ENCODE measurements around the gene HDAC11. TPM values are rescaled to one million over a fixed set of nuclear protein-coding genes. Genes with fewer than 3 reads are reported as not detected.

HDAC11 gene
- total RNA-seq, 1 experiment from 2014 or later: 12.0 TPM

DNA sequence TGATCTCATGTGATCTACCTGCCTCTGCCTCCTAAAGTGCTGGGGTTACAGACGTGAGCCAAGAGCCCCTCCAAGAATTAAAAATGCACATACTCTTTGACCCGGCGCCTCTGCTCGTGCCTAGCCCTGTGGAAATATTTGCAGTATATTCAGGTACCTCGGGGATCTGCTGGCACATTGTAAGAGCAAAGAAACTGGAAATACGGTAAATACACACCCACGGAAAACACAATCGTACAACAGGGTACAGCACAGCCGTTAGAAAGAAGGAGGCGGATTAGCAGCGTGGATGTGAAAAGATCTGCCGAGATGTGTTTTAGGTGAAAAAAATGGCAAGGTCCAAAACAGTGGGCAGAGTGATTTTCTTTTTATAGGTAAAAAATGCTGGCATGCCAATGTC, 6.1 kb upstream of the HDAC11 start (continued):
- TF ChIP-seq, protein P1, sequence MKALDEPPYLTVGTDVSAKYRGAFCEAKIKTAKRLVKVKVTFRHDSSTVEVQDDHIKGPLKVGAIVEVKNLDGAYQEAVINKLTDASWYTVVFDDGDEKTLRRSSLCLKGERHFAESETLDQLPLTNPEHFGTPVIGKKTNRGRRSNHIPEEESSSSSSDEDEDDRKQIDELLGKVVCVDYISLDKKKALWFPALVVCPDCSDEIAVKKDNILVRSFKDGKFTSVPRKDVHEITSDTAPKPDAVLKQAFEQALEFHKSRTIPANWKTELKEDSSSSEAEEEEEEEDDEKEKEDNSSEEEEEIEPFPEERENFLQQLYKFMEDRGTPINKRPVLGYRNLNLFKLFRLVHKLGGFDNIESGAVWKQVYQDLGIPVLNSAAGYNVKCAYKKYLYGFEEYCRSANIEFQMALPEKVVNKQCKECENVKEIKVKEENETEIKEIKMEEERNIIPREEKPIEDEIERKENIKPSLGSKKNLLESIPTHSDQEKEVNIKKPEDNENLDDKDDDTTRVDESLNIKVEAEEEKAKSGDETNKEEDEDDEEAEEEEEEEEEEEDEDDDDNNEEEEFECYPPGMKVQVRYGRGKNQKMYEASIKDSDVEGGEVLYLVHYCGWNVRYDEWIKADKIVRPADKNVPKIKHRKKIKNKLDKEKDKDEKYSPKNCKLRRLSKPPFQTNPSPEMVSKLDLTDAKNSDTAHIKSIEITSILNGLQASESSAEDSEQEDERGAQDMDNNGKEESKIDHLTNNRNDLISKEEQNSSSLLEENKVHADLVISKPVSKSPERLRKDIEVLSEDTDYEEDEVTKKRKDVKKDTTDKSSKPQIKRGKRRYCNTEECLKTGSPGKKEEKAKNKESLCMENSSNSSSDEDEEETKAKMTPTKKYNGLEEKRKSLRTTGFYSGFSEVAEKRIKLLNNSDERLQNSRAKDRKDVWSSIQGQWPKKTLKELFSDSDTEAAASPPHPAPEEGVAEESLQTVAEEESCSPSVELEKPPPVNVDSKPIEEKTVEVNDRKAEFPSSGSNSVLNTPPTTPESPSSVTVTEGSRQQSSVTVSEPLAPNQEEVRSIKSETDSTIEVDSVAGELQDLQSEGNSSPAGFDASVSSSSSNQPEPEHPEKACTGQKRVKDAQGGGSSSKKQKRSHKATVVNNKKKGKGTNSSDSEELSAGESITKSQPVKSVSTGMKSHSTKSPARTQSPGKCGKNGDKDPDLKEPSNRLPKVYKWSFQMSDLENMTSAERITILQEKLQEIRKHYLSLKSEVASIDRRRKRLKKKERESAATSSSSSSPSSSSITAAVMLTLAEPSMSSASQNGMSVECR (CRISPR knock-in tag; IDR thresholded peaks at IDR 0.05; ENCODE audit: borderline replicate concordance): no peak
- TF ChIP-seq, protein P2, sequence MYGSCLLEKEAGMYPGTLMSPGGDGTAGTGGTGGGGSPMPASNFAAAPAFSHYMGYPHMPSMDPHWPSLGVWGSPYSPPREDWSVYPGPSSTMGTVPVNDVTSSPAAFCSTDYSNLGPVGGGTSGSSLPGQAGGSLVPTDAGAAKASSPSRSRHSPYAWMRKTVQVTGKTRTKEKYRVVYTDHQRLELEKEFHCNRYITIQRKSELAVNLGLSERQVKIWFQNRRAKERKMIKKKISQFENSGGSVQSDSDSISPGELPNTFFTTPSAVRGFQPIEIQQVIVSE (CRISPR knock-in tag; IDR thresholded peaks at IDR 0.05; ENCODE audit: borderline replicate concordance): no peak

DNA sequence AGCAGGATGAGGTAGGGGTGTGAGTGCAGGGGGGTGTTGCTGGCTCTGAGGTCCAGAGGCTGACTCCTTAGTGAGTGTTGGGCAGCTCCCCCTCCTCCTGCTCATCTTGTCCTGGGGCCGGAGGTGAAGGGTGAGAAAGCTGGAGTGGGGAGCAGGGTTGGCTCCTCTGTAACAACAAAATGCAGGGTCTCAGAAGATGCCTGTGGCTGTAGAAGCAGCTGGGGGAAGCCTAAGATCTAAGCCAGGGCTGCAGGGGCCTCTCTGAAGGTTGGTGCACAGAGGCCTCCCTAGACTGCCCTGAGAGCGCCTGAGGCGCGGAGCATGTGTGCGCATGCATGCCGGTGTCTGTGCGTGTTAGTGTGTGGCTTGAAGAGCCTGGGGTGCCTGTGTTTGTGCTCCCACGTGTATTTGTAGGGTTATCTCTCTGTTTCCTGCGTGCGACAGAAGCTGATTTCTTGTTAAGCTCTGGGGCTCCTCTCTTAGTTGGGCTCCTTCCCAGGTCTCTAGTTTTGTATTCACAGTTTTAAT, 5.3 kb upstream of the HDAC11 start:
- H3K4me3 Mint-ChIP-seq: no peak overlapping the region

DNA sequence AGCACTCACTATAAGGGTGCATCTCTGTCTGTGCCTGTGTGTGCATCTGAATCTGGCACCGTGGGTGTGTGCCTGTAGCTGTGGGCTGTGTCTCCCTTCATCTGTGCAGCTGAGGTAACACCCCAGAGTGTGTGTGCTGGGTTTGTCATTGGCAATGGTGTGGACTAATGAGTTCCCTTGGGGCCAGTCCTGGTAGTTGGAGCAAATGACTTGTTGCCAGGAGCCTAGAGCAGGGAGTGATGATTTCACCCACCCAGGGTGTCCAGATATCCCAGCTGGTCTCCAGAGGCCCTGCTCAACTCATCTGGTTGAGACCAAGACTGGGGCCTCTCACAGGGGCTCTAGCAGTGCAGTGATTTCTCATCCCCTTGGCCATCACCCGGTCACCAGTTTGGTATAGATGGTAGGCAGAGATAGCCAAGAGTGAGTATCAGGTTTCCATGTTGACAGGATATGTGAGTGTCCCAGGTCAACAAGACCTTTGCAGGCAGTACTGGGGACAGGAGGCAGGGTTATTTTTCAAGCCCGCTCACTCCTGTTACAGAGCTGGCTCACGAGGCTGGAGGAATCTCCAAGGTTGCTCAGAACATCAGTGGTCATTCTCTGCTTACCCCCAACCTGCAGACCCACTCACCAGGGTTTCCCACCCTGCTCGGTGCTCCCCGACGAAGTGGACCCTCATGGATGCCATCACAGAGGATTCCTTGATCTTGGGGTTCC, 4.1 kb upstream of the HDAC11 start:
- H3K4me1 Mint-ChIP-seq: peaks cover 47% of the 10 kb centered on the region
- no peak overlapping the region for H3K4me3 Mint-ChIP-seq
- CTCF ChIA-PET: interaction anchor here (1.0 to 2.7 kb wide), 6 partner anchors 14 to 384 kb away, joined by 3 to 11 read pairs (median 5); no protein-coding TSS in a partner anchor
- DNase-seq (ENCODE audit: low spot score) (no peak), ATAC-seq (no peak)
- no peaks in the 10 kb centered on the region for H3K9me3 Mint-ChIP-seq
- no peak for TF ChIP-seq NFATC4 (CRISPR knock-in tag; IDR thresholded peaks at IDR 0.05)
- TF ChIP-seq, protein P3, sequence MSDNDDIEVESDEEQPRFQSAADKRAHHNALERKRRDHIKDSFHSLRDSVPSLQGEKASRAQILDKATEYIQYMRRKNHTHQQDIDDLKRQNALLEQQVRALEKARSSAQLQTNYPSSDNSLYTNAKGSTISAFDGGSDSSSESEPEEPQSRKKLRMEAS (CRISPR knock-in tag; IDR thresholded peaks at IDR 0.05): no peak
- no peak for TF ChIP-seq RELA (CRISPR knock-in tag; IDR thresholded peaks at IDR 0.05; ENCODE audit: borderline replicate concordance)
- no peak for TF ChIP-seq ZNF219 (CRISPR knock-in tag; IDR thresholded peaks at IDR 0.05; ENCODE audit: borderline replicate concordance)
- TF ChIP-seq, protein P4, sequence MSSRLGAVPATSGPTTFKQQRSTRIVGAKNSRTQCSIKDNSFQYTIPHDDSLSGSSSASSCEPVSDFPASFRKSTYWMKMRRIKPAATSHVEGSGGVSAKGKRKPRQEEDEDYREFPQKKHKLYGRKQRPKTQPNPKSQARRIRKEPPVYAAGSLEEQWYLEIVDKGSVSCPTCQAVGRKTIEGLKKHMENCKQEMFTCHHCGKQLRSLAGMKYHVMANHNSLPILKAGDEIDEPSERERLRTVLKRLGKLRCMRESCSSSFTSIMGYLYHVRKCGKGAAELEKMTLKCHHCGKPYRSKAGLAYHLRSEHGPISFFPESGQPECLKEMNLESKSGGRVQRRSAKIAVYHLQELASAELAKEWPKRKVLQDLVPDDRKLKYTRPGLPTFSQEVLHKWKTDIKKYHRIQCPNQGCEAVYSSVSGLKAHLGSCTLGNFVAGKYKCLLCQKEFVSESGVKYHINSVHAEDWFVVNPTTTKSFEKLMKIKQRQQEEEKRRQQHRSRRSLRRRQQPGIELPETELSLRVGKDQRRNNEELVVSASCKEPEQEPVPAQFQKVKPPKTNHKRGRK (CRISPR knock-in tag; IDR thresholded peaks at IDR 0.05; ENCODE audit: borderline replicate concordance): no peak
- no peak overlapping the region for H3K27ac Mint-ChIP-seq
- peaks cover 53% of the 10 kb centered on the region for H3K27me3 Mint-ChIP-seq (ENCODE audit: low read depth)
- no peaks in the 10 kb centered on the region for H3K36me3 Mint-ChIP-seq
- POLR2A ChIA-PET: no interaction called here

More for the DNA sequence above, 5.3 kb upstream of the HDAC11 start:
- ATAC-seq (no peak), DNase-seq (ENCODE audit: low spot score) (no peak)
- ChIA-PET POLR2A (no interaction called here), CTCF (interaction anchor here (0.7 to 1.5 kb wide), 4 partner anchors 14 to 383 kb away, joined by 3 to 5 read pairs (median 4); no protein-coding TSS in a partner anchor)
- peaks cover 60% of the 10 kb centered on the region for H3K27me3 Mint-ChIP-seq (ENCODE audit: low read depth)
- TF ChIP-seq OVOL2 (CRISPR knock-in tag; IDR thresholded peaks at IDR 0.05; ENCODE audit: borderline replicate concordance) (no peak), ATF1 (CRISPR knock-in tag; IDR thresholded peaks at IDR 0.05) (no peak)
- TF ChIP-seq, protein P5, sequence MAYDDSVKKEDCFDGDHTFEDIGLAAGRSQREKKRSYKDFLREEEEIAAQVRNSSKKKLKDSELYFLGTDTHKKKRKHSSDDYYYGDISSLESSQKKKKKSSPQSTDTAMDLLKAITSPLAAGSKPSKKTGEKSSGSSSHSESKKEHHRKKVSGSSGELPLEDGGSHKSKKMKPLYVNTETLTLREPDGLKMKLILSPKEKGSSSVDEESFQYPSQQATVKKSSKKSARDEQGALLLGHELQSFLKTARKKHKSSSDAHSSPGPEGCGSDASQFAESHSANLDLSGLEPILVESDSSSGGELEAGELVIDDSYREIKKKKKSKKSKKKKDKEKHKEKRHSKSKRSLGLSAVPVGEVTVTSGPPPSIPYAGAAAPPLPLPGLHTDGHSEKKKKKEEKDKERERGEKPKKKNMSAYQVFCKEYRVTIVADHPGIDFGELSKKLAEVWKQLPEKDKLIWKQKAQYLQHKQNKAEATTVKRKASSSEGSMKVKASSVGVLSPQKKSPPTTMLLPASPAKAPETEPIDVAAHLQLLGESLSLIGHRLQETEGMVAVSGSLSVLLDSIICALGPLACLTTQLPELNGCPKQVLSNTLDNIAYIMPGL (CRISPR knock-in tag; IDR thresholded peaks at IDR 0.05): no peak
- TF ChIP-seq, protein P6, sequence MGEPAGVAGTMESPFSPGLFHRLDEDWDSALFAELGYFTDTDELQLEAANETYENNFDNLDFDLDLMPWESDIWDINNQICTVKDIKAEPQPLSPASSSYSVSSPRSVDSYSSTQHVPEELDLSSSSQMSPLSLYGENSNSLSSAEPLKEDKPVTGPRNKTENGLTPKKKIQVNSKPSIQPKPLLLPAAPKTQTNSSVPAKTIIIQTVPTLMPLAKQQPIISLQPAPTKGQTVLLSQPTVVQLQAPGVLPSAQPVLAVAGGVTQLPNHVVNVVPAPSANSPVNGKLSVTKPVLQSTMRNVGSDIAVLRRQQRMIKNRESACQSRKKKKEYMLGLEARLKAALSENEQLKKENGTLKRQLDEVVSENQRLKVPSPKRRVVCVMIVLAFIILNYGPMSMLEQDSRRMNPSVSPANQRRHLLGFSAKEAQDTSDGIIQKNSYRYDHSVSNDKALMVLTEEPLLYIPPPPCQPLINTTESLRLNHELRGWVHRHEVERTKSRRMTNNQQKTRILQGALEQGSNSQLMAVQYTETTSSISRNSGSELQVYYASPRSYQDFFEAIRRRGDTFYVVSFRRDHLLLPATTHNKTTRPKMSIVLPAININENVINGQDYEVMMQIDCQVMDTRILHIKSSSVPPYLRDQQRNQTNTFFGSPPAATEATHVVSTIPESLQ (CRISPR knock-in tag; IDR thresholded peaks at IDR 0.05): no peak
- TF ChIP-seq, protein P7, sequence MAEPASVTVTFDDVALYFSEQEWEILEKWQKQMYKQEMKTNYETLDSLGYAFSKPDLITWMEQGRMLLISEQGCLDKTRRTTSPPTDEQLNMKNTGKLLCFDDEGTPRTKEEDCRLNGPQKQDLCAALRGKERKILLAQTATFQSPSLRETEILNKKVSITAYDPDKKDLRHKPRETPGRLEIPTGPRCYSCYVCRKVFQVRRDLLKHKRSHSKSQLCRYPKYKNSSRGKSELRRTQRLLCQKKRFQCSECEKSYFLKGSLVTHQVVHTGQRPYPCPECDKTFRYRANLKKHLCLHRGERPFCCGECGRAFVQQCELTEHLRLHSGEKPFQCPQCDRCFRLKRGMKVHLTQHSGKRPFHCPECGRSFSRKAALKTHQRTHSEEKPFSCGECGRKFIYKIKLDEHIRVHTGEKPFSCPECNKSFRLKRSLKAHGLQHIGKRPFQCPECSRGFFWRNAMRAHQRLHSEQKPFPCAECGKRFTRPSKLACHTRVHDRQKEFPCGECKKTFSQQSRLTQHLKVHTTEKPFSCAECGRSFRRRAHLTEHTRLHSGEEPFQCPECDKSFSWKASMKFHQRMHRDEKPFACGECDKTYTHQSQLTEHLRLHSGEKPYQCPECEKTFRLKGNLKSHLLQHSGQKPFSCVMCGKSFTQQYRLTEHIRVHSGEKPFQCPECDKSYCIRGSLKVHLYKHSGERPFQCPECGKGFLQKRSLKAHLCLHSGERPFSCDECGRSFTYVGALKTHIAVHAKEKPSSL (CRISPR knock-in tag; conservative IDR thresholded peaks at IDR 0.05): no peak
- no peaks in the 10 kb centered on the region for H3K9me3 Mint-ChIP-seq
- H3K27ac Mint-ChIP-seq: no peak overlapping the region
- peaks cover 46% of the 10 kb centered on the region for H3K4me1 Mint-ChIP-seq
- no peaks in the 10 kb centered on the region for H3K36me3 Mint-ChIP-seq
